ENCODE results near the gene SAMHD1. TPM values are rescaled to one million over a fixed set of nuclear protein-coding genes. Genes with fewer than 3 reads are reported as not detected.

The SAMHD1 gene
- total and polyA plus RNA-seq, 4 experiments from 2014 or later: 216 to 332 (median 257) TPM

GRCh38 chr20:36859700-36860330 is 91.7 kb downstream of the SAMHD1 start:
- ChIA-PET CTCF (ENCODE audit: partially characterized antibody) (no interaction called here), POLR2A (ENCODE audit: partially characterized antibody) (no interaction called here)
- Mint-ChIP-seq H3K27me3 (peaks cover 4 to 10% of the 10 kb centered on the region in 2 donors), H3K9me3 (no peaks in the 10 kb centered on the region), H3K36me3 (no peaks in the 10 kb centered on the region), H3K27ac (no peak overlapping the region), H3K4me1 (peaks cover 9 to 18% (median 13%) of the 10 kb centered on the region in 4 donors), H3K4me3 (no peak overlapping the region)
- peaks cover 3% of the 10 kb centered on the region for H3K27me3 ChIP-seq (ENCODE audit: insufficient read depth, low read length)
- no peak for DNase-seq
- H3K36me3 ChIP-seq (ENCODE audit: insufficient read depth, low read length): no peaks in the 10 kb centered on the region
- H3K4me1 ChIP-seq (ENCODE audit: insufficient read depth, low read length): peaks cover 19% of the 10 kb centered on the region
- no peaks in the 10 kb centered on the region for H3K9me3 ChIP-seq (ENCODE audit: control insufficient read depth in 1 of 2, low read length in 2 of 2)
- H3K27ac ChIP-seq (ENCODE audit: low read depth, low read length): no peak overlapping the region
- H3K4me3 ChIP-seq (ENCODE audit: low read length in 2 of 2): no peak overlapping the region
- intact Hi-C loops (cut with micrococcal nuclease): no loop called here

GRCh38 chr20:36859282-36859555 is 92.3 kb downstream of the SAMHD1 start:
- POLR2A ChIA-PET (ENCODE audit: partially characterized antibody): interaction anchor here (0.7 kb wide), 1 partner anchor 300 kb away, joined by 3 read pairs; no protein-coding TSS in a partner anchor
- Histone ChIP-seq H3K27me3 (ENCODE audit: insufficient read depth, low read length) (peaks cover 3% of the 10 kb centered on the region), H3K4me1 (ENCODE audit: insufficient read depth, low read length) (peaks cover 19% of the 10 kb centered on the region), H3K4me3 (ENCODE audit: low read length in 2 of 2) (no peak overlapping the region), H3K9me3 (ENCODE audit: control insufficient read depth in 1 of 2, low read length in 2 of 2) (no peaks in the 10 kb centered on the region), H3K36me3 (ENCODE audit: insufficient read depth, low read length) (no peaks in the 10 kb centered on the region), H3K27ac (ENCODE audit: low read depth, low read length) (no peak overlapping the region)
- peak overlapping the region in 1 of 7 donors; percentile 52 for H3K27ac Mint-ChIP-seq
- intact Hi-C loops (cut with micrococcal nuclease): no loop called here
- peaks cover 9 to 18% (median 13%) of the 10 kb centered on the region in 4 donors for H3K4me1 Mint-ChIP-seq
- no peaks in the 10 kb centered on the region for H3K9me3 Mint-ChIP-seq
- no peak overlapping the region for H3K4me3 Mint-ChIP-seq
- peaks cover 3 to 9% of the 10 kb centered on the region in 2 donors for H3K27me3 Mint-ChIP-seq
- CTCF ChIA-PET (ENCODE audit: partially characterized antibody): no interaction called here
- no peaks in the 10 kb centered on the region for H3K36me3 Mint-ChIP-seq
- no peak for DNase-seq

GRCh38 chr20:36856691-36857635 is 94.5 kb downstream of the SAMHD1 start:
- Mint-ChIP-seq H3K9me3 (no peaks in the 10 kb centered on the region), H3K4me3 (peak overlapping the region in 3 of 8 donors; percentile 1 to 40 (median 16)), H3K27me3 (peaks cover 0 to 5% of the 10 kb centered on the region in 2 donors), H3K36me3 (no peaks in the 10 kb centered on the region), H3K4me1 (peaks cover 9 to 14% (median 13%) of the 10 kb centered on the region in 4 donors), H3K27ac (peak overlapping the region in 3 of 7 donors; percentile 7 to 70 (median 13))
- peak in 4 of 5 donors; percentile 43 to 54 (median 48) for DNase-seq
- POLR2A ChIA-PET (ENCODE audit: partially characterized antibody): interaction anchor here (1.2 to 1.3 kb wide), 2 partner anchors 20 to 21 kb away, joined by 3 to 9 read pairs; no protein-coding TSS in a partner anchor
- CTCF ChIA-PET (ENCODE audit: partially characterized antibody): no interaction called here
- no peak overlapping the region for H3K27ac ChIP-seq (ENCODE audit: low read depth, low read length)
- H3K4me1 ChIP-seq (ENCODE audit: insufficient read depth, low read length): peaks cover 19% of the 10 kb centered on the region
- no peaks in the 10 kb centered on the region for H3K36me3 ChIP-seq (ENCODE audit: insufficient read depth, low read length)
- H3K27me3 ChIP-seq (ENCODE audit: insufficient read depth, low read length): no peaks in the 10 kb centered on the region
- intact Hi-C loops (cut with micrococcal nuclease): no loop called here
- no peak overlapping the region for H3K4me3 ChIP-seq (ENCODE audit: low read length in 2 of 2)
- no peaks in the 10 kb centered on the region for H3K9me3 ChIP-seq (ENCODE audit: control insufficient read depth in 1 of 2, low read length in 2 of 2)

- Histone ChIP-seq H3K36me3 (ENCODE audit: insufficient read depth, low read length) (no peaks in the 10 kb centered on the region), H3K9me3 (ENCODE audit: control insufficient read depth in 1 of 2, low read length in 2 of 2) (no peaks in the 10 kb centered on the region), H3K4me1 (ENCODE audit: insufficient read depth, low read length) (peaks cover 19% of the 10 kb centered on the region), H3K4me3 (ENCODE audit: low read length in 2 of 2) (no peak overlapping the region), H3K27ac (ENCODE audit: low read depth, low read length) (no peak overlapping the region), H3K27me3 (ENCODE audit: insufficient read depth, low read length) (no peaks in the 10 kb centered on the region)
- intact Hi-C loops (cut with micrococcal nuclease): no loop called here
- Mint-ChIP-seq H3K36me3 (no peaks in the 10 kb centered on the region), H3K4me1 (peaks cover 9 to 14% (median 12%) of the 10 kb centered on the region in 4 donors), H3K9me3 (peaks cover 0 to 2% (median 0%) of the 10 kb centered on the region in 8 donors), H3K27me3 (peaks cover 0 to 1% of the 10 kb centered on the region in 2 donors), H3K27ac (peak overlapping the region in 1 of 7 donors; percentile 41), H3K4me3 (no peak overlapping the region)
- CTCF ChIA-PET (ENCODE audit: partially characterized antibody): interaction anchor here (0.8 kb wide), 1 partner anchor 48 kb away, joined by 3 read pairs; no protein-coding TSS in a partner anchor
- POLR2A ChIA-PET (ENCODE audit: partially characterized antibody): interaction anchor here (1.2 kb wide), 1 partner anchor 20 kb away, joined by 9 read pairs; no protein-coding TSS in a partner anchor
- no peak for DNase-seq
Observed at GRCh38 chr20:36856195-36856594, 95.3 kb downstream of the SAMHD1 start.

GRCh38 chr20:36855241-36855657 is 96.3 kb downstream of the SAMHD1 start:
- Mint-ChIP-seq H3K4me1 (peaks cover 9 to 14% (median 11%) of the 10 kb centered on the region in 4 donors), H3K27ac (no peak overlapping the region), H3K27me3 (no peaks in the 10 kb centered on the region), H3K9me3 (peaks cover 0 to 3% (median 0%) of the 10 kb centered on the region in 8 donors), H3K36me3 (no peaks in the 10 kb centered on the region), H3K4me3 (no peak overlapping the region)
- Histone ChIP-seq H3K27me3 (ENCODE audit: insufficient read depth, low read length) (no peaks in the 10 kb centered on the region), H3K4me1 (ENCODE audit: insufficient read depth, low read length) (peaks cover 19% of the 10 kb centered on the region), H3K4me3 (ENCODE audit: low read length in 2 of 2) (no peak overlapping the region), H3K36me3 (ENCODE audit: insufficient read depth, low read length) (no peaks in the 10 kb centered on the region), H3K27ac (ENCODE audit: low read depth, low read length) (no peak overlapping the region), H3K9me3 (ENCODE audit: control insufficient read depth in 1 of 2, low read length in 2 of 2) (no peaks in the 10 kb centered on the region)
- ChIA-PET POLR2A (ENCODE audit: partially characterized antibody) (no interaction called here), CTCF (ENCODE audit: partially characterized antibody) (interaction anchor here (0.8 to 1.2 kb wide), 2 partner anchors 47 to 416 kb away, joined by 3 read pairs; no protein-coding TSS in a partner anchor)
- DNase-seq: no peak
- intact Hi-C loops (cut with micrococcal nuclease): no loop called here

- no peaks in the 10 kb centered on the region for H3K36me3 ChIP-seq (ENCODE audit: insufficient read depth, low read length)
- intact Hi-C loops (cut with micrococcal nuclease): no loop called here
- Mint-ChIP-seq H3K27ac (peak overlapping the region in 1 of 7 donors; percentile 15), H3K4me3 (no peak overlapping the region), H3K36me3 (no peaks in the 10 kb centered on the region), H3K4me1 (peaks cover 9 to 14% (median 11%) of the 10 kb centered on the region in 4 donors), H3K27me3 (no peaks in the 10 kb centered on the region), H3K9me3 (peaks cover 0 to 3% (median 0%) of the 10 kb centered on the region in 8 donors)
- no peak for DNase-seq
- H3K27ac ChIP-seq (ENCODE audit: low read depth, low read length): no peak overlapping the region
- H3K9me3 ChIP-seq (ENCODE audit: control insufficient read depth in 1 of 2, low read length in 2 of 2): no peaks in the 10 kb centered on the region
- POLR2A ChIA-PET (ENCODE audit: partially characterized antibody): no interaction called here
- H3K4me3 ChIP-seq (ENCODE audit: low read length in 2 of 2): no peak overlapping the region
- CTCF ChIA-PET (ENCODE audit: partially characterized antibody): interaction anchor here (0.8 to 1.2 kb wide), 2 partner anchors 32 to 415 kb away, joined by 3 read pairs; no protein-coding TSS in a partner anchor
- H3K4me1 ChIP-seq (ENCODE audit: insufficient read depth, low read length): peaks cover 19% of the 10 kb centered on the region
- H3K27me3 ChIP-seq (ENCODE audit: insufficient read depth, low read length): no peaks in the 10 kb centered on the region
Observed at GRCh38 chr20:36854348-36855240, 96.9 kb downstream of the SAMHD1 start.
